HUES6 (cell line): ENCODE data around the gene SPSB3.
A peak's percentile ranks its signal among the peaks of the same experiment; 100 is the strongest.

Experiments used
- H3K27ac ChIP-seq: 2 replicates; pipeline ENCODE4 v1.7.0; 2013; ENCODE audit warnings: low read depth, mild to moderate bottlenecking, low read length, inconsistent platforms
- H3K27me3 ChIP-seq: 2 replicates; pipeline ENCODE4 v1.6.1; 2013; ENCODE audit warnings: low read length; ENCODE audit not compliant: control insufficient read depth, insufficient read depth
- H3K36me3 ChIP-seq: 2 replicates; pipeline ENCODE4 v1.6.1; 2013; ENCODE audit warnings: low read length; ENCODE audit not compliant: control insufficient read depth, insufficient read depth
- H3K4me1 ChIP-seq: 2 replicates; pipeline ENCODE4 v1.6.1; 2013; ENCODE audit warnings: low read length; ENCODE audit not compliant: control insufficient read depth, insufficient read depth
- H3K4me3 ChIP-seq: 2 replicates; pipeline ENCODE4 v1.5.1; 2013; ENCODE audit warnings: low read depth, low read length
- H3K9ac ChIP-seq: one replicate; pipeline ENCODE4 v1.6.1; 2013; ENCODE audit warnings: mild to moderate bottlenecking, low read length
- H3K9me3 ChIP-seq: 2 replicates; pipeline ENCODE4 v1.6.1; 2013; ENCODE audit warnings: low read depth, low read length; ENCODE audit not compliant: control insufficient read depth, insufficient read depth

Gene SPSB3

DNA sequence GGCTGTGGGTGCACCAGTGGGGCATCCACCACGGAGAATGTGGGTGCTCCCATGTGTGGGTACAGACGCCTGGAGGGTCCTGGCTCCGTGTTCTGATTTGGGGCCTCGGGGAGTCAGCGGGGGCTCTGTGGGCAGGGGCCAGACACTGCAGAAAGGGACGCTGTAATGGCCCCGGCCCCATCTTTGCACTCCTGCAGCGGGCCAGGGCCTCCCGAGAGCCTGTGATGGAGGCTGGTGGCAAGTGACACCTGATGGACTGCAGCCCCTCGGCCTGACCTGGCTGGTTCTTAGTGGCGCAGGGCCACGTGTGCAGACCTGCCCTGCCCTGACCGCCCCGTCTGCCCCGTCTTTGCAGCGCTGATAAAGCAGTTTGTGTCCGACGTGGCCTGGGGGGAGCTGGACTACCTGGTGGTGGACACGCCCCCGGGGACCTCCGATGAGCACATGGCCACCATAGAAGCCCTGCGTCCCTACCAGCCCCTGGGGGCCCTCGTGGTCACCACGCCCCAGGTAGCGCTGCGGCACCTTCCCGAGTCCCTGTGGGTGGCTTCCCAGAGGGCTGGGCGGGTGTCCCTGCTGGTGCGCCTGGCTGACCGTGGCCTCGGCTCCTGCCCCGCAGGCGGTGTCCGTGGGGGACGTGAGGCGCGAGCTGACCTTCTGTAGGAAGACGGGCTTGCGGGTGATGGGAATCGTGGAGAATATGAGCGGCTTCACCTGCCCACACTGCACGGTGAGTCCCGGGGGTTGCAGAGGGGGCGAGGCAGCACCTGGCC, 5.1 kb upstream of the SPSB3 start:
- Histone ChIP-seq H3K4me1 (no peaks in the 10 kb centered on the region), H3K36me3 (peaks cover 62% of the 10 kb centered on the region), H3K9ac (no peak overlapping the region), H3K27ac (no peak overlapping the region), H3K4me3 (no peak overlapping the region), H3K9me3 (no peaks in the 10 kb centered on the region), H3K27me3 (no peaks in the 10 kb centered on the region)

DNA sequence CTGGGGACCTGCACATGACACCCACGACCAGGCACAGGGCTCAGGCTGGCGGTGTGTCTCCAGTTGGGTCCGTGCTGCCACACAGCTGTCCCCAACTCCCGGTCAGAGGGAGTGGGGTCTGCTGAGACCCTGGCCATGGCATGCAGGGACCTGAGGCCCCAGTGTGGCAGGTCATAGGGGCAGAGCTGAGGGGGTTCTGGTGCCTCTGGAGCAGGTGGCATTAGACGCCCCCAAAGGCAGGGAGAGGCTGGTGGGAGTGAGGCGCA, 4.6 kb upstream of the SPSB3 start:
- Histone ChIP-seq H3K4me3 (no peak overlapping the region), H3K9ac (no peak overlapping the region), H3K27me3 (no peaks in the 10 kb centered on the region), H3K9me3 (no peaks in the 10 kb centered on the region), H3K4me1 (no peaks in the 10 kb centered on the region), H3K27ac (no peak overlapping the region), H3K36me3 (peaks cover 62% of the 10 kb centered on the region)

DNA sequence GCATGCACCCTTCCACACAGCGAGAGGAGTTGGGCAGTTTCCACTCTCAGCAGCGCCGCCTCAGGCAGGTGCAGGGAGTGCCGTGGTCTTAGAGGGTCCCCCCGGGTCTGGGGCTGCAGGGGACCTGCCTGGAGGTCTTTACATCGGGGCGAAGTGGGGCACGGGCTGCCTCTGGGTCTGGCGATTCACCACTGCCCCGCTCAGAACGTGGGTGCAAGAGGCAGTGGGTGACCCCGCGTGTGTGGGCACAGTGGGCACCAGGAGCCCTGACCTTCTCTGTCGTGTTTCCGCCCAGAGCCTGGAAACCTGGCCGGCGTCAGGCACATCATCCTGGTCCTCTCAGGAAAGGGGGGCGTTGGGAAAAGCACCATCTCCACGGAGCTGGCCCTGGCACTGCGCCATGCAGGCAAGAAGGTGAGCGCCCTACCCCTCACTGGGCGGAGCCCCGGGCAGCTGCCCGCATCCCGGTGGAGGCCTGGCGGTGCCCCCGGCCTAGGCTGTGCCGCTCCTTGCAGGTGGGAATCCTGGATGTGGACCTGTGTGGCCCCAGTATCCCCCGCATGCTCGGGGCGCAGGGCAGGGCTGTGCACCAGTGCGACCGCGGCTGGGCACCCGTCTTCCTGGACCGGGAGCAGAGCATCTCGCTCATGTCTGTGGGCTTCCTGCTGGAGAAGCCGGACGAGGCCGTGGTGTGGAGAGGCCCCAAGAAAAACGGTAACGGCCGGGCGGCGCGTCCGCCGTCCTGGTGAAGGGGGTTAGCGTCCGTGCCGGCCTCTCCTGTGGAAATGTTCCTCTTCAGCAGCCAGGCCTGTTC, 4.1 kb upstream of the SPSB3 start:
- Histone ChIP-seq H3K27me3 (no peaks in the 10 kb centered on the region), H3K27ac (no peak overlapping the region), H3K36me3 (peaks cover 57% of the 10 kb centered on the region), H3K4me3 (no peak overlapping the region), H3K9me3 (no peaks in the 10 kb centered on the region), H3K9ac (no peak overlapping the region), H3K4me1 (peaks cover under 1% of the 10 kb centered on the region; the same call in 1 of the 2 replicates)

DNA sequence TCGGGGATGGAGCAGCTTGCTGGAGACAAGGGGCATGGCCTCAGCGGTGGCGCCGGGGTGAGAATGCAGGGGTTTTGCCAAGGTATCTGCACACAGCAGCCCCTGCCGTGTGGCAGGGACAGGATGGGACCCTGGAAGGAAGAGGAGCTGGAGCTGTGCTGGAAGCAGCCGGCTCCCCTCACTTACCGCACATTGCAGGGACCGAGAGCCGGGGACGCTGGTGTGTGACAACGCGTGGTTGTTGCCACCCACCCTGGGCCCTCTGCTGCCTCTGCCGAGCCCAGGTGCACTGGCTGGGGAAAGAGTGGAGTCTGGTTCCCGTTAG, 3.4 kb upstream of the SPSB3 start:
- Histone ChIP-seq H3K36me3 (peaks cover 54% of the 10 kb centered on the region), H3K9me3 (no peaks in the 10 kb centered on the region), H3K4me3 (no peak overlapping the region), H3K4me1 (peaks cover 5% of the 10 kb centered on the region; the same call in 1 of the 2 replicates), H3K27me3 (no peaks in the 10 kb centered on the region), H3K9ac (no peak overlapping the region), H3K27ac (no peak overlapping the region)

DNA sequence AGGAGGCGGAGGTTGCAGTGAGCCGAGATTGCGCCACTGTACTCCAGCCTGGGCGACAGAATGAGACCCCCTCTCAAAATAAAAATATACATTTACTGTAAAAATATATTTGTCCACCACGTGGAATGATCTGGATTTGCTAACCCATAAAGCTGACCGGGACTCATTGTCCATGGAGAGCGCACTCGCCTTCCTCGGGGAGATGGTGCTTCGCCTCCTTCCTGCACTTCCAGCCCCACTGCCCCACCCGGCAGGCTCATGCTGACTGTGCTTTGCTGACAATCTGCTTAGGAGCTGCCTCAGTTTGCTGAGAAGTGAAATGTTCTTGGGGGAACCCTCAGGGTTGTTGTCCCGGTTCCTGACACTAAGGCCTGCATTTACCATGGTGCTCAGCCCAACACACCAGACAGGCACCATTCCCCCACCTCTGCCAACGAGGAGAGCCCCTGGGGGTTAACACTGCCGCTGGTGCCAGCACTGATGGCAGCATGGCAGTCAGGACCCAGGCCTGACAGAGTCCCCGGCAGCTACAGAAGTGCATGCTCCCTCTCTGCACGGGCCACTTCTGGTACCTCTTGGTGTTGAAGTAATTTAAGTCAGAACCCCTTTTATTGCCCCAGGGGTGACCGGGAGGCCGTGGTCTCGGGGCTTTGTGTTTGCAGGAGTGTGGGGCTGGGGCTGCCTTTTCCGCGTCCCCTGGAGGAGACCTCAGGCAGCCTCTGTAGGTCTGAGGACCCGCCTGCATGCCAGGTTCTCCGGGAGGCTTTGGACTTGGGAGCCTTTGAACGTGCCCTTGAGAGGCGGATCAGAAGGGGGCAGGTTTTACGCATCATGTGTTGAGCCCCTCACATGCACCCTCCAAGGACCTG, 2.8 kb upstream of the SPSB3 start:
- Histone ChIP-seq H3K4me3 (no peak overlapping the region), H3K27me3 (no peaks in the 10 kb centered on the region), H3K9me3 (no peaks in the 10 kb centered on the region), H3K9ac (no peak overlapping the region), H3K4me1 (peaks cover 5% of the 10 kb centered on the region; the same call in 1 of the 2 replicates), H3K27ac (no peak overlapping the region), H3K36me3 (peaks cover 53% of the 10 kb centered on the region)

DNA sequence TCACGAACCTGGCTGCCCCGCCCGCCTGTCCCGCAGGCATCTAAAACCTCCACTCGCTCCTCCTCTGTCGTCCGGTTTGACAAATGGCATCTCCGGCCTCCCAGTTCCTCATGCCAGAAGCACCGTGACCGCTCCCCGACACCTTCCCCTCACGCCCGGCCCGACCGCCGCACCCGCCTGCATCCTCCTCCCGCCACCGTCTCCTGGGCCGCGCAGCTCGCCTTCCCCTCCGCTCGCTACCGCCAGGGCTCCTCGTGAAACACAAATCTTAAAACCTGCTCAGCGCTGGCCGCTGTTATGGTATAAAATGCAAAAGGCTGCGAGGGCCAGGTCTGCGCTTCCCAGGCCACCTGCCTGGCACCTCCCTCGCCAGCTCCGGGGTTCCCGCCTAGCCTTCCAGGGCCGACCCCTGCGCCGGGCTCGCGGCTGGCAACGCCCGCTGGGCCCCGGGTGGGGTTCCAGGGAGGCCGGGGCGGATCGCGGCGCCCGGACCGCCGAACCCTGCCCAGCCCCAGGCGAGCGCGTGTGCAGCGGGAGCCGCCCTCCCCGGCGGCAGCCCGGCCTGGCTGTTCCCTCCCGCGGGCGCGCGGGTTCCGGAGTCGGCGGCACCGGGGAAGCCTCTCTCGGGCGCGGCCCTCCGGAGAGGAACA, 488 bp downstream of the SPSB3 start:
- Histone ChIP-seq H3K4me3 (peak overlapping the region; percentile 91), H3K9ac (peak overlapping the region; percentile 88), H3K9me3 (no peaks in the 10 kb centered on the region), H3K36me3 (peaks cover 40% of the 10 kb centered on the region), H3K4me1 (peaks cover 5% of the 10 kb centered on the region; the same call in 1 of the 2 replicates), H3K27ac (no peak overlapping the region), H3K27me3 (no peaks in the 10 kb centered on the region)

DNA sequence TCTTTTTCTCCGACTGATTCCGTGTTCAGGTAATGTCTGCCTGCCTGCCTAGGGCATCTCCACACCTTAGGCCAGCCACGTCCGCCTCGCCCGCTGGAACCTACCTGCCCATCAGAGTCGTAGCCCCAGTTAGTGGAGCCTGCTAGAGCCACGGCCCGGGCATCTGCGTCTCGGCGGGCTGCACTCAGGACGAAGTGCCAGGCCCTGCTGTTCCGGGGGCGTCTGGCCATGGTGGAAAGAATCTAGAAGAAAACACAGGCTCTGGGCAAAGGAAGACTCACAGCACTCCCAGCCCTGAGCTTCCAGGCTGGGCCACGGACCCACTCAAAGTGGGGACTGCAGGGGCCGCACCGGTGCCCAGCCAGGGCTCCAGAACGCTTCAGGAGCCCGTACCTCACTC, 1.1 kb downstream of the SPSB3 start:
- Histone ChIP-seq H3K27me3 (no peaks in the 10 kb centered on the region), H3K4me3 (peak overlapping the region; percentile 91), H3K9me3 (no peaks in the 10 kb centered on the region), H3K36me3 (peaks cover 40% of the 10 kb centered on the region), H3K27ac (no peak overlapping the region), H3K4me1 (peaks cover 5% of the 10 kb centered on the region; the same call in 1 of the 2 replicates), H3K9ac (peak overlapping the region; percentile 88)

DNA sequence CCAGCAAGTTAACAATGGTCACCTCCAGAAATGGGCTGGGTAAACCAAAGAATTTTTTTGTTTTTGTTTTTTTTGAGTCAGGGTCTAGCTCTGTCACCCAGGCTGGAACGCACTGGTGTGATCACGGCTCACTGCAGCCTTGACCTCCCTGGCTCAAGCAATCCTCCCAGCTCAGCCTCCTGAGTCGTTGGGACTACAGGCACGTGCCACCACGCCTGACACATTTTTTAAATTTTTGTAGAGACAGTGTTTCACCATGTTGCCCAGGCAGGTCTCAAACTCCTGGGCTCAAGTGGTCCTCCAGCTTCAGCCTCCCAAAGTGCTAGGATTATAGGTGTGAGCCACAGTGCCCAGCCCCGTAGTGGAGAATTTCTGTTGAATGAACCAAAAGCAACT, 1.7 kb downstream of the SPSB3 start:
- H3K9ac ChIP-seq: no peak overlapping the region
- no peaks in the 10 kb centered on the region for H3K27me3 ChIP-seq
- H3K4me1 ChIP-seq: peaks cover 5% of the 10 kb centered on the region; the same call in 1 of the 2 replicates
- peak overlapping the region; percentile 91; the same call in 1 of the 2 replicates for H3K4me3 ChIP-seq
- H3K27ac ChIP-seq: no peak overlapping the region
- H3K36me3 ChIP-seq: peaks cover 39% of the 10 kb centered on the region
- no peaks in the 10 kb centered on the region for H3K9me3 ChIP-seq

DNA sequence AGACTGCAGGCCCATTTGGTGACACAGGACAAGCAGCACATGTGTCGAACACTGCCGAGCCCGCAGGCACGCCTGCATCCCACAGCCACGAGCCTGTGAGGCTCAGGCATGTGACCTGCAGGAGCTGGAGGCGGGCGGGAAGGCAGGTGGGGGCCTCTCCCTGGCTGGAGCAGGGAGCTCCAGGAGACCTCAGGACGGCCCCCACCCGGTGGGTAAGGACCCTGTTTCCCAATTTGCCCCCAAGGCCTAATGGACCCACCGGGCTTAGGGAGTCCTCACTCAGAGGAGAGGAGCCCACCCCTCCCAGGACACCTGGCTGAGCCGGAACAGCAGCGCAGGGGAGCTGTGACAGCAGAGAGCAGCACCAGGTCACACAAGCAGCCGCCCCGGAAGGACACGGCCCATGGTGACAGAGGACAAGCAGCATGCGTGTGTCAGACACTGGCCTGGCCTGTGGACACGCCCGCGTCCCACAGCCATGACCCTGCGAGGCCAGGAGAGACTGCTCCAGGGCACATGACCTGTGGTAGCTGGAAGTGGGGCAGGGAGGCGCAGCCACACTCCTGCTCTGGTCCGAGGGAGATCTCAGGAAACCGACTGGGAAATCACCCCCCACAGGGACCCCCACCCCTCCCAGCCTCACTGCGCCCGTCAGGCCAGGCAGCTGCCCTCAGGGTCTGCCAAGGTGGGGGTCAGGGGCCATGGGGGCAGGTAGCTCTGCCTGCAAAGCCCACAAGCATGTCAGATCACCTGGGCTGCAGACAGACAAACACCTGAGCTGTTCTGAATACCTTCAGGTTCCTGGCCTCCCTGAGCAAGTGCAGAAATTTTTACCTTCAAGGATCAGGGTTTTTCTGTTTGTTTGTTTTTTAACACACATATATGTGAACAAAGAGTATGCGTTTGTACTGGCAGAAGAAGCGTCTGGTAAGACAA, 2.4 kb downstream of the SPSB3 start:
- Histone ChIP-seq H3K9ac (no peak overlapping the region), H3K27ac (no peak overlapping the region), H3K9me3 (no peaks in the 10 kb centered on the region), H3K36me3 (peaks cover 41% of the 10 kb centered on the region), H3K27me3 (no peaks in the 10 kb centered on the region), H3K4me1 (peaks cover 5% of the 10 kb centered on the region; the same call in 1 of the 2 replicates), H3K4me3 (no peak overlapping the region)

DNA sequence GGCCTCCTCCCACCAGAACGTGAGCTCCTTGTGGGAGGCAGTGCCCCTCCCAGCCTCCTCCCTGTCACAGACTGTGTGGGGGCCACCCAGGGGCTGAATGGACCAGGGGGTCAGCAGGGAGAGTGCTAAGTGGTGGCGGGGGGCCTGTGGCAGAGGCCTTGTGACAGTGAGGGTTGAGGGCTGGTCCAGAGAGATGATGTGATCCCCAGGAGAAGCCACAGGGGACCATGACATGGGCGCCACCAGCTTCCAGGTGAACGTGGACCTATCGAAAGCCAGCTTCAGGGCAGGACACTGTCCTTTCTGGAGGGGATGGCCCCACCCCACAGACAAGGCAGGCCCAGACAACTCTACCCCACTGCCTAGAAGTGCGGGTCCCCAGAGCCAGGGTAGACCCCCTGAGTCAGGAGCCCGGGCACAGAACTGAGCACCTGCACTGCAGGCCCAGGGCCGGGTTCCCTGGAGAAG, 3.1 kb downstream of the SPSB3 start:
- Histone ChIP-seq H3K9ac (no peak overlapping the region), H3K27me3 (no peaks in the 10 kb centered on the region), H3K4me3 (no peak overlapping the region), H3K4me1 (peaks cover 8% of the 10 kb centered on the region), H3K36me3 (peaks cover 42% of the 10 kb centered on the region), H3K27ac (no peak overlapping the region), H3K9me3 (no peaks in the 10 kb centered on the region)
